Stimulated activated CD8-positive, alpha-beta memory T cell treated with anti-CD3 and anti-CD28 coated beads, Interleukin-2, amount 100 ng/mL, for 1 hour (primary cell): ENCODE data around the gene FAR1.
"Not testable (repeated sequence)": the region's sequence is repeated elsewhere in the genome, so short reads cannot be mapped to it uniquely, and the experiment has no call there.

ENCODE experiments used
- DNase-seq, 2 donors: peaks; one replicate each; pipeline ENCODE4 v3.0.0-alpha.2; 2020; ENCODE audit warnings: low read depth in 2 of 2

FAR1 gene, protein sequence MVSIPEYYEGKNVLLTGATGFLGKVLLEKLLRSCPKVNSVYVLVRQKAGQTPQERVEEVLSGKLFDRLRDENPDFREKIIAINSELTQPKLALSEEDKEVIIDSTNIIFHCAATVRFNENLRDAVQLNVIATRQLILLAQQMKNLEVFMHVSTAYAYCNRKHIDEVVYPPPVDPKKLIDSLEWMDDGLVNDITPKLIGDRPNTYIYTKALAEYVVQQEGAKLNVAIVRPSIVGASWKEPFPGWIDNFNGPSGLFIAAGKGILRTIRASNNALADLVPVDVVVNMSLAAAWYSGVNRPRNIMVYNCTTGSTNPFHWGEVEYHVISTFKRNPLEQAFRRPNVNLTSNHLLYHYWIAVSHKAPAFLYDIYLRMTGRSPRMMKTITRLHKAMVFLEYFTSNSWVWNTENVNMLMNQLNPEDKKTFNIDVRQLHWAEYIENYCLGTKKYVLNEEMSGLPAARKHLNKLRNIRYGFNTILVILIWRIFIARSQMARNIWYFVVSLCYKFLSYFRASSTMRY

DNA sequence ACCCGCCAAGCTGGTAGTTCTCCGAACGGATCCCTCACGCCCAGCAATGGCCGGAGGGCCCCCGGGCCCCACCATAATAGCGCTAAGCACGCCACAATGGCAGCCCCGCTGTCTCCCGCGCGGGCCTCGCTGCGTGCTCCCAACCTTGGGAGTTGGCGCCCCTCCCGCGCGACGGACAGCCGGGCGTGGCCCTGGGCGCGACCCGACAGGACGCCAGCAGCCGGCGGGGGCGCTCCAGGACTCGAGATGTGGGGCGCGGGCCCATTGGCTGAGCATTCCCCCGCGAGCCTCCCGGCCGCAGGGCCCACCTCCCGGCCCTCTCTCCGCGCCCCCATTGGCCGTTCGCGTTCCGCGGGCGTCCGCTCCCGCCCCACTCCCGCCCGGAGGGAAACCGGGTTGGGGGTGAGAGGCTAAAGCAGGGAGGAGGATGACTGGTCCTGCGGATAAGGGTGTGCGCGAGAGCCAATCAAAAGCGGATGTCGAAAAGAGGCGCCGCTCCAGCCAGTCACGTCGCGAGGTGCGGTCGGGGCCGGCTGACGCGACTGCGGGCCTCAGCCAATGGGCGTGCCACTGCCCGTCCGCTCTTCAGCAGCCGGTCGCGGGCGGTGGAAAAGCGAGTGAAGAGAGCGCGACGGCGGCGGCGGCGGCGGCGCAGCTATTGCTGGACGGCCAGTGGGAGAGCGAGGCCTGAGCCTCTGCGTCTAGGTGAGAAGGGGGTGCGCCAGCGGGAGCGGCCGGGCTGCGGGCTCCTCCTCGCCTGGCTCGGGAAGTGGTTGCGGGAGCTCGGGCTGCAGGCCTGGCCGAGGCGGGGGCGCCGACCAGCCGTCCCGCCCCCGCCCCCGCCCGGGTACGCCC, at the start of gene FAR1:
Gene FAR1 (plus strand): TSS at position 567 of the 855 bp plus-strand sequence. CDS start 26,098 bp downstream, outside the sequence.
- peak; percentile 91 to 92 for DNase-seq

DNA sequence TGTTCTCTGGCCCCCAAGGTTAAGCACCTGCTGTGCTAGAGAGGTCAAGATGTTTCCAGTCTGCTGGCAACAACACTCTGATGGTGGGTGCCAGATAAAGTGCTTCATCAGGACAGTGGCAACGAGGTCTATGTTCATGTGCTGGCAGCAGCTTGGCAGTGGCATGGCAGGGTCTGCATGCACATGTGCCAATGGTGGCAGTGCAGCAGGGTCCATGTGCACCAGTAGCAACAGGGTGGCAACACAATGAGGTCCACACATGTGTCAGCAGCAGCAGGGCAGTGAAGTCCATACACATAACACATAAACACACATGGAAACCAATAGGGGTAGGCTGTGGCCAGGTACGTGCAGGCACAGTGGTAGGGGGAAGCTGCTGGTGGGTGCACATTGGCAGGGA, 48.4 kb upstream of the FAR1 start:
- DNase-seq: no peak

DNA sequence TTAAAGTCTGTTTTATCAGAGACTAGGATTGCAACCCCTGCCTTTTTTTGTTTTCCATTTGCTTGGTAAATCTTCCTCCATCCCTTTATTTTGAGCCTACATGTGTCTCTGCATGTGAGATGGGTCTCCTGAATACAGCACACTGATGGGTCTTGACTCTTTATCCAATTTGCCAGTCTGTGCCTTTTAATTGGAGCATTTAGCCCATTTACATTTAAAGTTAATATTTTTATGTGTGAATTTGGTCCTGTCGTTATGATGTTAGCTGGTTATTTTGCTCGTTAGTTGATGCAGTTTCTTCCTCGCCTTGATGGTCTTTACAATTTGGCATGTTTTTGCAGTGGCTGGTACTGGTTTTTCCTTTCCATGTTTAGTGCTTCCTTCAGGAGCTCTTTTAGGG, 41.6 kb upstream of the FAR1 start:
- not testable (repeated sequence) for DNase-seq

DNA sequence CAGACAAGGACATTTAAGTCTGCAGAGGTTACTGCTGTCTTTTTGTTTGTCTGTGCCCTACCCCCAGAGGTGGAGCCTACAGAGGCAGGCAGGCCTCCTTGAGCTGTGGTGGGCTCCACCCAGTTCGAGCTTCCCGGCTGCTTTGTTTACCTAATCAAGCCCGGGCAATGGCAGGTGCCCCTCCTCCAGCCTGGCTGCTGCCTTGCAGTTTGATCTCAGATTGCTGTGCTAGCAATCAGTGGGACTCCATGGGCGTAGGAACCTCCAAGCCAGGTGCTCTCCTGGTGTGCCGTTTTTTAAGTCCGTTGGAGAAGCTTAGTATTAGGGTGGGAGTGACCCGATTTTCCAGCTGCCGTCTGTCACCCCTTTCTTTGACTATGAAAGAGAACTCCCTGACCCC, 39.8 kb upstream of the FAR1 start:
- DNase-seq: not testable (repeated sequence)

DNA sequence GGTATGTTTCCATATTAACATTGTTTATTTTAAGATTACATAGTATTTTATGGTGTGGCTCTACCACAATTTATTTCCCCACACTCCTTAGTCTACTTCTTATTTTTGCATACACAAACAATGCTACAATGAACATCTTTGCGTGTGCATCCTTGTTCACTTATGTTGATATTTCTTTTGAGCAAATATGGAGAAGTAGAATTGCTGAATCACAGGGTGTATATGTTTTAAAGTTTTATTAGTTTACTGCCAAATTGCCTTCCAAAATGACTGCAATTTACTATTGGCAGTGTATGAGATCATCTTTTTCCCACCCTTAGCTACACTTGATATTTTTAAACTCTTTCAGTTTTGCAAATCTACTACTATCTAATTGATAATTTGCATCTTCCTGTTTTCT, 38.7 kb upstream of the FAR1 start:
- no peak for DNase-seq

DNA sequence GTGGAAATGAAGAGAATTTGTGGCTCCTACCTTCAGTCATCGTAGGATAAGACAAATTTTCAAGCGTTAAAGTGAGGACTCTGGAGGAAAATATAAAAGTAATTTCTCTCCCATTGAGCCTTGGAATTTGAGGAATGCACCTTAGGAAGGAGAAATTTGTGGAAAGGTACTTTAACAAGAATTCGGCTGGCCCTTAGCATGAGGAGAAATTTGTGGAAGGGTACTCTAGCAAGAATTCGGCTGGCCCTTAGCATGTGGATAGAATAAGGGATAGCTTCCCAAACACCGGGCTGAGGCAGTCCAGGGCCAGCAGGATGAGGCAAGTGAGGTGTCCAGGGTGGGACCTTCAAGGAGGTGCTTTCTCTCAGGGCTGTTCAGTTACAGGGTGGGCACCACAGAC, 33.2 kb upstream of the FAR1 start:
- DNase-seq: no peak

DNA sequence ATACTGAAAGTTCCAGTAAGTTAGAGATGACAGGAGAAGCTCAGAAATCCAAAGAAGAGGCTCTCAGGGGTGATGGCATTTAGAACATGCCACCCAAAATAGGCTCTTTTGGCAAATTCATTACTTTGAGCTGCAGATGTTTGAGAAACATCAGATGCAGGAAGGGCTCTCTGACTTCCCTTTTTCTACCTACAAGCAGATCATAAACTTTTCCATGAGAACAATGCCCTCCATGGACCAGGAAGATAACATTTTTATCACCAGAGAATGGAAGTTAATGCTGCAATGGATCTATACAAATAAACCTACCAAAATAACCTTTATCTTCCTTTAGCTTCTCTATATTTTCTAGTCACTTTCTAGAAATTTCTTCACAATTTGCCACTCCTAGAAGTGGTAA, 32.7 kb upstream of the FAR1 start:
- DNase-seq: no peak

DNA sequence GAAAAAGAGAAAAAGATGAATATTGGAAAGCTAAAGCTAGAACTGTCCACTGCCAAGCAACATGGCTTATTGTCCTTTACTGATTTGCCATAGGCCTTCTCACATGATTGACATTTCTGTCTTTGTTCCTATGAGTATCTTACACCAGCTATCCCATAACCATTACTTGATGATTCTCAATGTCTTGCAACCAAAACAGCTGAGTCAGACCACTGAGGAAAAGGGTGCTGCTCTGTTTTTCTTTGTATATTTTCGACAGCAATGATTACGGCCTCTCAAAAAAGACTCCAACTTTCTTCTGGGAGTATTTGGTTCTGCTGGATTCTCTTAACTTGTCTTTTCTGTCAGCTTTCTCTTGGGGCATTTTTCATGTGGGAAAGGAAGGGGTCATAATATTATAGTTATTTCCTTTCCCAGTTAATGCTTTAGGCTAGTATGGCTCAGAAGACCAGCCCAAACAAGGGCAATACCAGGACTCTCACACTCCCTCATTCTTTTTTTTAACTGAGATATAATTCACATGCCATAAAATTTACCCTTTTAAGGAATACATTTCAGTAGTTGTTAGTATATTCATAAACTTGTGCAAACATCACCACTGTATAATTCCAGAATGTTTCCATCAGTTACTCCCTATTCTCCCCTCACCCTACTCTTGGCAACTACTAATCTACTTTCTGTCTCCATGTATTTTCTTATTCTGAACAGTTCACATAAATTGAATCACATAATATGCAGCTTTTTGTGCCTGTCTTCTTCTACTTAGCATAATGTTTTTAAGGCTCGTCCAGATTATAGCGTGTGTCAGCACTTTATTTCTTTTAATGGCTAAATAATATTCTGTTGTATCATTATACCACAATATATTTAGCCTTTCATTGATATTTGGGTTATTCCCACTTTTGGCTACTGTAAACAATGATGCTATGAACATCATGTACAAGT, 31.1 kb upstream of the FAR1 start:
- DNase-seq: no peak

DNA sequence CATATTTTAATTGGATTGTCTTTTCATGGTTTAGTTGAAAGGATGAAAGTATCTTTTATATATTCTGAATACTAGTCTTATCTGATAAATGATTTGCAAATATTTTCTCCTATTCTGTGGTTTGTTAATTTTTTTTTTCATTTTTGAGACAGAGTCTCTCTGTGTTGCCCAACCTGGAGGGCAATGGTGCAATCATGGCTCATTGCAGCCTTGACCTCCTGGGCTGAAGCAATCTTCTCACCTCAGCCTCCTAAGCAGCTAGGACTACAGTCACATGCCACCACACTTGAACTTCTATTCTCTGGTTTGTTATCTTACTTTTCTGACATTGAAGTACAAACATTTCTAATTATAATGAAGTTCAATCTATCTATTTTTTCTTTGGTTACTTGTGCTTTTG, 30.0 kb upstream of the FAR1 start:
- no peak for DNase-seq

DNA sequence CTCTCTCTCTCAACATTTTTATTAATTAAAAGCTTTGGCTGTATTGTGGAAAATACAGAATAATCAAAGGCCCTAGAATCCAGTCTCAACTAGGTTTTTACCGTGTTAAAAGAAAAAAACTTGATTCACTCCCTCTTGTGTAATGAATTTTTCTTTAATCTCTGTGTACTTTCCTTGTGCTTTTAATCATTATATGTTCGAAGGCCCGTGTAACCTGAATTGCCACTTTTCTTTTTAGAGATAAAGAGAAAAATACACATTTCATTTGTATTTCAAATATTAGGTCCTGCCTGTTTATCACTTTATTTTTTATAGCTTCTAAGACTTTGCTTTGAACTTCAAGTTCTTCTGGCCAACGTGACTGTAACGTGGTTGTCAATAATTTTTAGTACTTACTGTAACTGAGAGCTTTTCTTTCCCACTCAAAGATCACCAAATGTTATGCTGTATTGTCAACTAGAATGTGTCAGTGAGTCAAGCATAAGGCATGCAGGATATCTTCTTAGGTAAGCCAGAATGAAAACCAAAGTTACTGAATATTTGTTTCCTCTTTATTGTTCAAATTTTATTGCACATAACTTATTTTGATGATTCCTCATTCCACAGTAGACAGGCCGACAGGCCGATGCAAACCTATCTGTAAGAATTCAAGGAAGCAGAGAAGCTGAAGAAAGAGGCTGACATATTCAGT, 23.3 kb upstream of the FAR1 start:
- no peak for DNase-seq

DNA sequence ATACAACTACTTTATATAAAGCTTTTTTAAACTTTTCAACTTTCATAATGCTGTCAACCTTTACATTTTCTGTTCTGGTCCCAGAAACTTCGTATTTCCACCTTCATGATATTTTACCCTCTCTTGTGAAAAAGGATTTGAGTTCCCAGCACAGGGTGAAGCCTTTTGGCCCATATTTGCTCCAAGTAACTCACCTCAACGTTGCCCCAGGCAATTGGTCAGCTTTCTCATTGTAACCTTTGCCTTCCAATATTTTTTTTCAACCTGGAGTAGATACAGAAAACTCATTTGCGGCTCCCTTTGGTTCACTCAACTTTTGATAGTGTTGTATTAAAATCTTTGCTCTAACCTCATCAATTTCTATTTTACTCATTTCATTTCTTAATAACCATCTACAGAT, 21.1 kb upstream of the FAR1 start:
- no peak for DNase-seq

DNA sequence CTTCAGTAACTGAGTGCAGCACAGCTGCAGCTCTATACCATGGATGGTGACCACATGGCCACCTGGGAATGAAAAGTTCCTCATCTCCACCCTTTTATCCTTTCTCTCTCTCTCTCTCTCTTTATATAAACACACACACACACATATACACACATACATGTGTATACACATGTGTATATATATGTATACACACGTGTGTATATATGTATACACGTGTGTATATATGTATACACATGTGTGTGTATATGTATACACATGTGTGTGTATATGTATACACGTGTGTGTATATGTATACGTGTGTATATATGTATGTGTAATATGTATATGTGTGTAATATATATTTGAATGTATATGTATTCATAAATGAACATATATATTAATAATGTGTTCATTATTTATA, 18.8 kb upstream of the FAR1 start:
- DNase-seq: no peak

DNA sequence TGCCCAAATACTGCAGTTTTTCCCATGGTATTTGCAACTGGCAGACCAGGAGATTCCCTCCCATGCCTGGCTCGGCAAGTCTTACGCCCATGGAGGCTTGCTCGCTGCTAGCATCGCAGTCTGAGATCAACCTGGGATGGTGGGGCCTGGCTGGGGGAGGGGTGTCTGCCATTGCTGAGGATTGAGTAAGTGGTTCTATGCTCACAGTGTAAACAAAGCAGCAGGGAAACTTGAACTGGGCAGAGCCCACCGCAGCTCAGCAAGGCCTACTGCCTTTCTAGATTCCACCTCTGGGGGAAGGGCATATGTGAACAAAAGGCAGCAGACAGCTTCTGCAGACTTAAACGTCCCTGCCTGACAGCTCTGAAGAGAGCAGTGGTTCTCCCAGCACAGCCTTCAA, 17.0 kb upstream of the FAR1 start:
- not testable (repeated sequence) for DNase-seq

DNA sequence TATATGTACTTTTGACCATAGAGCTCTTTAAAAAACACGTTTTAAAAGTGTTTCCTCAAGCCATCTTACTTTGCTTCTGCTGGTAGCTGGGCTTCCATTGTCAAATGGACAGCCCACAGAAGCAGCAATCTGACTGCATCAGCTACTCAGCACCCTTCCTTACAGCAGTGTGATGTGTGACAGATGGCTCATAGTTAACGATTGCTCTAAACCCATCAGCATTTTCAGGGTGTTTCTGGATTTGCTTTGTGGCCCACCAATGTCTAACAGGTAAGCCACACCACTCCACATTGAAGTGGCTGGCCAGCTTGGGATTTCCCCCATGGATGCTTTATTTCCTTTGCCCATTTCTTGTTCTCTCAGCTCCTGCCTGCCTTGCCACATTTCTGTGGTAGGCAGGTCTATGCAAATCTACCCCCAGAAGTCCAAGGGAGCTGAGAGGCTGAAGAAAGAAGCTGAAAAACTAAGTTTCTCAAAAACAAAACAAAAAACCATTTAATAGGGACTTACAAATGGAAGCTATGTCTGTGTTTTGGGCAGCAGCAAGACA, 7.3 kb upstream of the FAR1 start:
- no peak for DNase-seq

DNA sequence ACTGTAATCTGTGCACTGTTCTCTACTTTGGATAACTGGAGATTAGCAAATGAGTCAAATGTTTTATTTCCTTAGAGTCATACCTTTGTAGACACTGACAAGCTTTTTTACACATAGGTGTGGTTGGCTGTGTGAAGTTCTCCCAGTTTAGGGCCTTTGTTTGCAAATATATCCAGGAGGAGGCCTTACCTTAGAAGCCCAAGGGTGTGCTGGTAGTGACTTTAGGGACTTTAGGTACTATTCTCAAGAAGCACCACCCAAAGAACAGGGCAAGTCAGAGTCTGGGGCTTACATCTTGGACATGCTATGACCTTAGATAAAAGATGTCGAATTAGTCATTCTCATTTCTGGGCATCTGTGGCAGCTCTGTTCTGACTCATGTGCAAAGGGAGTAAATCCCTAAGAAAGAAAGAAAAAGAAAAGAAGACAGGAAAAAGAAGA, 4.8 kb upstream of the FAR1 start:
- DNase-seq: no peak

DNA sequence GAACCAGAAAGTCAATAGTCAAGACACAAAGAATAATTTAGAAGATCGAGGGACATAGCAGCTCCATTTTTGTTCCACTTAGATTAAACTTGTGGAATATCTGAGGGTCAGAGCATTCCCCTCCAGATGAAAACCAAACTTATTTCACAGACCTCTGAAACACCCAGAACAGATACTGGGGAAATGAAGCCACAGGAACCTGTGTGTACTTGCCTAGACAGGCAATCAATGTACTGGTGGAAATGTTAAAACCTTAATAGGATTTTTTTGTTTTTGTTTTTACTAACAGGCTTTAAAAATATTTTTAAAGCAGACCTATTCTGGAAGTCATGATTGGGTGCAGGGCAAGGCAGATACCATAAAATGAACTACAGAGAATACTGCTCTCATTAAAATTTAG, 4.1 kb upstream of the FAR1 start:
- DNase-seq: no peak

DNA sequence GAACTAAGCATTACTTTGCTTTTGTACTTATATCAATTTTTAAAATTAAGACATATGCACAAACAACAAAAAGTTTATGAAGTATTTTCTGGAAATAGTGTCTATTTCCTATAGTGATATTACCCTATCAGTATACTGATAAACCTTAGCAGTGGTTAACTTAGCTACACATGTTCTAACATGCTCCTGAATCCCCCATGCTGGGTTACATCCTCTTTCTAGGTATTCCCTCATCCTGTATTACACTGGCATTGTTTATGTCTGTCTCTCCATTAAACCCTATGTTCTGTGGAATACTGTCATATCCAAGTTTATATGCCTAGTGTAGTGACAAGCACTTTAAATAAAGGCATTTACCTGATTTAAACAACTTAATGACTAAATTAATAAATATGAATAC, 1.8 kb upstream of the FAR1 start:
- DNase-seq: no peak

DNA sequence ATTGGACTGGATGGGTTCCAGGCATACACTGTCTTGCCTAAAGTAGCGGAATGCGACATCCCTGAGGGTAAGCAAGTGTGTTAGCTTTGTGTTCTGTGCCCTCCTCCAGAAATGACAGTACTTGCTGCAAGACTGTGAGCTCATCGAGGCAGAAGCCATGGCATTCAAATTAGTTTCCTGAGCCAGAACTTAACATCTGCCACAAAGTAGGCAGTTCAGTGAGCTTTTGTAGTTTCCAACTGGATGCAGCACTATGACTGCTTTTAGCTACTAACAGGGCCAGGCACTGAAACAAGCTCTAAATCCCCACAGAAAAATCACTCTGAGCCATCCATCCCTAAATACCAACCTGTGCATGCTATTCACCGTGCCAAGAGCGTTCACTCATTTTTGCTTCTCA, 1.2 kb upstream of the FAR1 start:
- no peak for DNase-seq

DNA sequence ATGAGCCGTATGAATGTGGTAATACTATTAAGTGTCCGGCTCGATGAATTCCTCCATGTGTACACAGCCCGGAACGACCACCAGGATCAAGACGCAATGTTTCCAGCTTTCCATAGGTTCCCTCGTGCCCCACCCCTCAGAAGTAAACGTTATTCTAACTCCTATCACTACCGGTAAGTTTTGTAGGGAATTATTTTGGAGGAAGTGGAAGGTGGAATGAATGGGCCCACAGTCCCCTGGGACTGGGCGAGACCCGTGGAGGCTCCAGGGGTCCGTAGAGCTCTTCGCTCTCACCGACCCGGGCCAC, 720 bp upstream of the FAR1 start:
- DNase-seq: no peak

DNA sequence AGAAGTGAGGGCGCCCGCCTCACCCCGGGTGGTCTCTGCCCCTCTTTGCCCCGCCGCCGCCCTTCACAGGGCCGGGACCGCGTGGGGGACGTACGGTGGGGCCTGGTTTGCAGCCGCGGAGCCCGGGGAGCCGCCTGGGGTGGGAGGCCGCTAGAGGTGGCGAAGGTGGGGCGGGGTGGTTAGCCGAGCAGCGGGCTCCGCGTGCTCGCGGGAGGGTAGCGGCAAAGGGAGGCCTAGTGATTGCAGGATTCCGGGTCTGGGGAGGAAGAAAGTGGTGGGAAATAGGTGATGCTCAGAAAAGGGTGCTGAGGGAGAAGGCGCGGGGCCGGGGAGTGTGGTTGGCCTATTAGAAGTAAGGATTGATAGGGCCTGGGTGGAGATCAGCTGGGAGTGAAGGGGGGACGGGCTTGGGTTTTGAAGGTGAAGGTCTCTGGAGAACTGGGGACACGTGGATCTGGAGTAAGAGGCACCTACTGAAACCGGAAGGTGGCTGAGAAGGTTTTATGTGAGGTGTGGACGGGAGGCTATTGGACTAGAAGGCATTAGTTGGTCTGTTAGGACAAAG, 571 bp downstream of the FAR1 start:
- DNase-seq: peak; percentile 9 to 35
